Uterus (tissue), 4 donors: ENCODE data around the gene NTN5. TPM values are rescaled to one million over a fixed set of nuclear protein-coding genes. Genes with fewer than 3 reads are reported as not detected.

ENCODE experiments used
- DNase-seq, 2 donors: peaks; one replicate each; pipeline ENCODE4 v3.0.0-alpha.2; 2019 to 2020
- H3K27ac ChIP-seq, 2 donors: fragments of 200-600 bp; sonication (generic); 1 replicate in 1 of 2; 2 replicates in 1 of 2; pipeline ENCODE4 v1.5.1; 2016 to 2018
- H3K27me3 ChIP-seq, 2 donors: fragments of 200-600 bp; sonication (generic); one replicate each; pipeline ENCODE4 v1.5.1; 2018 to 2019; ENCODE audit warnings: control low read depth in 1 of 2
- H3K36me3 ChIP-seq, 2 donors: fragments of 200-600 bp; sonication (generic); one replicate each; pipeline ENCODE4 v1.5.1; 2019; ENCODE audit warnings: control low read depth in 1 of 2
- H3K4me1 ChIP-seq, 2 donors: fragments of 200-600 bp; sonication (generic); one replicate each; pipeline ENCODE4 v1.5.1; 2018 to 2019; ENCODE audit warnings: control low read depth in 1 of 2
- H3K4me3 ChIP-seq, 2 donors: fragments of 200-600 bp; sonication (generic); 1 replicate in 1 of 2; 2 replicates in 1 of 2; pipeline ENCODE4 v1.5.1; 2018 to 2019; ENCODE audit warnings: mild to moderate bottlenecking in 1 of 2
- H3K9me3 ChIP-seq, 2 donors: fragments of 200-600 bp; sonication (generic); one replicate each; pipeline ENCODE4 v1.5.1; 2019; ENCODE audit warnings: control low read depth in 1 of 2
- CTCF ChIP-seq, 4 experiments: fragments of 200-600 bp in 2 of 4; fragments of 450-650 bp in 2 of 4; sonication (generic) in 2 of 4; IDR thresholded peaks; one replicate each; pipeline ENCODE4 v1.5.1; 2016 to 2019; ENCODE audit warnings: antibody characterized with exemption in 4 of 4, mild to moderate bottlenecking in 2 of 4, moderate library complexity in 1 of 4
- POLR2A ChIP-seq, 2 donors: fragments of 450-650 bp; IDR thresholded peaks; one replicate each; pipeline ENCODE4 v1.6.1; 2016; ENCODE audit warnings: antibody characterized with exemption in 2 of 2, mild to moderate bottlenecking in 1 of 2, moderate library complexity in 1 of 2
- intact Hi-C: fragments of 100-400 bp; cut with DNase I; formaldehyde crosslinking; loops from one replicate; pipeline ENCODE4 v1.15.1; 2023; ENCODE audit warnings: low total_unique reads
- total RNA-seq, 4 donors: library from RNA; depleted of rRNA in 3 of 4; stranded (reverse); fragments of >200 nt in 3 of 4; gene quantifications; one replicate each; pipeline versions ENCODE4 v1.1.0 to v1.2.4, GENCODE V29; 2014 to 2023
- donor health status: DM: yes; HTN: yes; CAD: no.

The NTN5 gene
- total RNA-seq, 4 donors from 2014 or later = 1.1 to 4.1 TPM; not detected in 2

DNA sequence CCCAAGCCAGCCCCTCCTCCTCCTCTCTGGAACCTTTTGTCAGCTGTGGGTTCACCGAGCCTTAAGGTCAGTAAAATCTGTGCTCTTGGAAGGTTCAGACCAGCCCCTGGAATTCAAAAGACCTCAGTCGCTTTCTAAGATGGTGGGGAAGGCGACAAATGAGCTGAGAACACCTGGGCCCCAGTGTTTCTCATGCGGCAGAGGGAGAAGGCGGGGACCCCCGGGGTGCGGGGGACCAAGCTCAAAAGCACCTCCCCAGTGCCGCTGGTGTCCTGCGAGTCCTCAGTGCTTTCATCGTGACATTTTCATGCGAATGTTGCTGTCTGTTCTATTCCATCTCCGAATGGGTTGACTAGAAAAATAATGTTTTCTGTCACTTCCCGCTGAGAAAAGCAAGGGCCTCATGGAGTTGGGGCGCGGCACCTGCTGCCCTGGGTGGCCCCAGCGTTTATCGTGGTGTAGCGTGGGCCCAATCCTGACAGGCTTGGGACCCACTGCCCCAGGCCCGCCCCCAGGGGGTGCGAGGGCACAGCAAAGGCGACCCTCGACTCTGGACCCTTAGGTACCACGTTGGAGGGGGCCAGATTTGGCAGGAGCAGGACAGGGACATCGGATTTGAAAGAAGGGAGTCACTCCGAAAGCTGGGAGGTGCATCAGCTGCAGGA, 751 bp upstream of the NTN5 start:
- H3K27me3 ChIP-seq = no peaks in the 10 kb centered on the region
- intact Hi-C loops = no loop called here
- no peak for TF ChIP-seq POLR2A (IDR thresholded peaks at IDR 0.05)
- no peak for TF ChIP-seq CTCF (IDR thresholded peaks at IDR 0.05)
- no peaks in the 10 kb centered on the region for H3K9me3 ChIP-seq
- H3K27ac ChIP-seq = no peak overlapping the region
- no peaks in the 10 kb centered on the region for H3K36me3 ChIP-seq
- no peak for DNase-seq
- no peak overlapping the region for H3K4me3 ChIP-seq
- no peaks in the 10 kb centered on the region for H3K4me1 ChIP-seq

GRCh38 chr19:48671446-48671995, 1.3 kb downstream of the NTN5 start:
- Histone ChIP-seq H3K4me1 (no peaks in the 10 kb centered on the region), H3K27me3 (no peaks in the 10 kb centered on the region), H3K9me3 (no peaks in the 10 kb centered on the region), H3K27ac (no peak overlapping the region), H3K36me3 (no peaks in the 10 kb centered on the region), H3K4me3 (no peak overlapping the region)
- TF ChIP-seq POLR2A (IDR thresholded peaks at IDR 0.05) = no peak
- no peak for TF ChIP-seq CTCF (IDR thresholded peaks at IDR 0.05)
- no peak for DNase-seq
- intact Hi-C loops = no loop called here

- Histone ChIP-seq H3K9me3 (no peaks in the 10 kb centered on the region), H3K27ac (no peak overlapping the region), H3K4me3 (no peak overlapping the region), H3K36me3 (no peaks in the 10 kb centered on the region), H3K27me3 (no peaks in the 10 kb centered on the region), H3K4me1 (no peaks in the 10 kb centered on the region)
- intact Hi-C loops = no loop called here
- TF ChIP-seq POLR2A (IDR thresholded peaks at IDR 0.05) (no peak), CTCF (IDR thresholded peaks at IDR 0.05) (no peak)
- DNase-seq = no peak
Observed at GRCh38 chr19:48670699-48671445, 1.9 kb downstream of the NTN5 start.

DNA sequence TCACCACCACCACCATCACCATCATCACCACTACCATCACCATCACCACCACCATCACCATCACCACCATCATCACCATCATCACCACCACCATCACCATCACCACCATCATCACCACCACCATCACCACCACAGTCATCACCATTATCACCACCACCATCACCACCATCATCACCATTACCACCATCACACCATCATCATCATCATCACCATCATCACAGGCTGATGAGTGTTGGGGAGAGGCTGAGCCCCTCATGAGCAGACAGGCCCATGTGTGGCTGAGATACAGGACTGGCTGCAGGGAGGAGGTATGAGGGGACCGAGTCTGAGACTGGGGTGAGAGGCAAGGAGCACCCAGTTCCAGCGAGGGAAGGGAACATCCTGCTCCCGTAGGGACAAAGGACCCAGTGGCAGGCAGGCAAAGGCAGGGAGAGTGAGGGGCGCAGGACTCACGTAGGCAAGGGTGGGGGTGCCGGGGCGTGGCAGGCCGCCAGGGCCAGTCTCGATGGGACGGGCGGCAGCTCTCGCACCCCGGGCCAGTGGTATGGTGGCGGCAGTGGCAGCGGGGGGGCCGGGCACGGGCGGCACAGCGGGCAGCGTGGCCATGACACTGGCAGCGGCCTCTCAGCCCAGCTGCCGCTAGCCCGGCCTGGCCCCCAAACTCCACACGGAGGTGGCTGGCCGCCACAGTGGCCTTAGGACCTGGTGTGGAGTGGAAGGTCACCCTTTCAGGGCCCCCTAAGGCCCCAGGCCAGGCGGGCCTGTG, 2.7 kb downstream of the NTN5 start:
- no peaks in the 10 kb centered on the region for H3K36me3 ChIP-seq
- no peak overlapping the region for H3K4me3 ChIP-seq
- TF ChIP-seq POLR2A (IDR thresholded peaks at IDR 0.05) = no peak
- no peaks in the 10 kb centered on the region for H3K27me3 ChIP-seq
- intact Hi-C loops = no loop called here
- no peak for DNase-seq
- H3K9me3 ChIP-seq = no peaks in the 10 kb centered on the region
- no peaks in the 10 kb centered on the region for H3K4me1 ChIP-seq
- H3K27ac ChIP-seq = no peak overlapping the region

DNA sequence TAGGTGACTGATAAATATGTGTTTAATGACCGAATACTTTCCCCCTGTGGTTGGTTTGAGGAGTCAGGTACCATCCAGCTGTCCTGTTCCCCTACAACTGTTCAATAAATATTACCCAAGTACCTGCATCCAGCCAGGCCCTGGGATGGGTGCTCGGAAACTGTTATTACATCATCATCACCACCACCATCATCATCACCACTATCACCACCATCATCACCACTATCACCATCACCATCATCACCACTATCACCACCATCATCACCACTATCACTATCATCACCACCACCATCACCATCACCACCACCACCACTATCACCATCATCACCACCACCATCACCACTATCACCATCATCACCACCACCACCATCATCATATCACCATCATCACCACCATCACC, 4.1 kb downstream of the NTN5 start:
- Histone ChIP-seq H3K4me3 (no peak overlapping the region), H3K36me3 (no peaks in the 10 kb centered on the region), H3K27ac (no peak overlapping the region), H3K4me1 (no peaks in the 10 kb centered on the region), H3K9me3 (no peaks in the 10 kb centered on the region), H3K27me3 (no peaks in the 10 kb centered on the region)
- DNase-seq = no peak
- intact Hi-C loops = no loop called here
- TF ChIP-seq CTCF (IDR thresholded peaks at IDR 0.05) (no peak), POLR2A (IDR thresholded peaks at IDR 0.05) (no peak)
